ENCODE results near the gene CCDC107. TPM values are rescaled to one million over a fixed set of nuclear protein-coding genes. Genes with fewer than 3 reads are reported as not detected.

CCDC107 gene
- total RNA-seq, 3 donors from 2014 or later (not counting 1 experiment from before 2014, with no cell fraction given): 30.9 to 37.9 (median 36.8) TPM

- Mint-ChIP-seq H3K4me3 (no peak overlapping the region), H3K36me3 (peaks cover 27% of the 10 kb centered on the region), H3K9me3 (no peaks in the 10 kb centered on the region), H3K27ac (peak overlapping the region; percentile 23 to 51), H3K27me3 (ENCODE audit: low read depth in 2 of 2) (no peaks in the 10 kb centered on the region), H3K4me1 (peaks cover 13 to 21% of the 10 kb centered on the region in 2 donors)
- WGBS (ENCODE audit: insufficient coverage): 95% methylated on average over 5 of the region's 7 CpGs
- DNase-seq: no peak
- Histone ChIP-seq H3K36me3 (ENCODE audit: control insufficient read depth, insufficient read depth, low read length) (peaks cover 91% of the 10 kb centered on the region), H3K4me3 (ENCODE audit: low read length) (no peak overlapping the region), H3K9me3 (ENCODE audit: control insufficient read depth, insufficient read depth, low read length) (no peaks in the 10 kb centered on the region), H3K27ac (ENCODE audit: low read length) (no peak overlapping the region), H3K27me3 (ENCODE audit: control insufficient read depth, insufficient read depth, low read length) (no peaks in the 10 kb centered on the region), H3K4me1 (ENCODE audit: control insufficient read depth, insufficient read depth, low read length) (no peaks in the 10 kb centered on the region)
- TF ChIP-seq CTCF (IDR thresholded peaks at IDR 0.05): no peak
- no peak for ATAC-seq
- intact Hi-C loops (cut with micrococcal nuclease): no loop called here
Observed at GRCh38 chr9:35710818-35711500, 52.9 kb downstream of the CCDC107 start.

Other genes starting within 250 kb of the CCDC107 start
- gene RUSC2, start 168.2 kb upstream of the CCDC107 start, total RNA-seq: 1 to 10 TPM; 2.0 to 7.9 (median 2.5) TPM
- 10 to 100 TPM; 40.7 to 72.5 (median 47.5) TPM for gene TESK1, start 53.0 kb upstream of the CCDC107 start, total RNA-seq
- gene CD72, start 39.9 kb upstream of the CCDC107 start, total RNA-seq: 10 to 100 TPM; 27.0 to 48.1 (median 32.3) TPM
- 1 to 10 TPM in 2 of 3 donors, not detected in 1; 1.2 to 1.4 TPM for gene SIT1, start 7.4 kb upstream of the CCDC107 start, total RNA-seq
- 1,000 to 10,000 TPM; 5,042 to 6,602 (median 5,874) TPM for gene RMRP, start 273 bp upstream of the CCDC107 start, total RNA-seq
- 1 to 10 TPM; 1.3 to 3.2 (median 1.5) TPM for gene ARHGEF39, start 6.9 kb downstream of the CCDC107 start, total RNA-seq
- not detected for gene CA9, start 15.6 kb downstream of the CCDC107 start, total RNA-seq
- gene TPM2, start 31.6 kb downstream of the CCDC107 start, total RNA-seq: 10 to 100 TPM; 20.9 to 23.8 (median 22.9) TPM
- 100 to 1,000 TPM; 509 to 552 (median 528) TPM for gene TLN1, start 73.9 kb downstream of the CCDC107 start, total RNA-seq
- 10 to 100 TPM; 15.7 to 19.7 (median 18.8) TPM for gene CREB3, start 74.4 kb downstream of the CCDC107 start, total RNA-seq
- 100 to 1,000 TPM in 2 of 3 donors, 10 to 100 TPM in 1; 76.4 to 118 (median 101) TPM for gene GBA2, start 90.9 kb downstream of the CCDC107 start, total RNA-seq
- gene RGP1, start 91.0 kb downstream of the CCDC107 start, total RNA-seq: 10 to 100 TPM; 22.3 to 26.4 (median 23.3) TPM
- not detected for gene MSMP, start 96.0 kb downstream of the CCDC107 start, total RNA-seq
- 1 to 10 TPM; 2.1 to 2.7 (median 2.4) TPM for gene NPR2, start 133.3 kb downstream of the CCDC107 start, total RNA-seq
- 1 to 10 TPM; 2.0 to 2.4 (median 2.1) TPM for gene SPAG8, start 154.0 kb downstream of the CCDC107 start, total RNA-seq
- gene HINT2, start 156.8 kb downstream of the CCDC107 start, total RNA-seq: 10 to 100 TPM; 25.8 to 27.5 (median 25.9) TPM
- not detected for gene FAM221B, start 170.4 kb downstream of the CCDC107 start, total RNA-seq
- gene TMEM8B, start 170.9 kb downstream of the CCDC107 start, total RNA-seq: 1 to 10 TPM; 5.2 to 7.8 (median 5.4) TPM
- not detected for gene OR13J1, start 212.1 kb downstream of the CCDC107 start, total RNA-seq
- gene HRCT1, start 247.9 kb downstream of the CCDC107 start, total RNA-seq: not detected